HG02981 (cell line): ENCODE measurements around the gene FAM83B.
"Not testable (repeated sequence)": the region's sequence is repeated elsewhere in the genome, so short reads cannot be mapped to it uniquely, and the experiment has no call there.

ENCODE experiments used
- ATAC-seq: cut with Tn5 transposase; IDR thresholded peaks from one replicate; pipeline ENCODE4 v1.9.1; 2021; ENCODE audit warnings: mild to moderate bottlenecking, moderate library complexity; ENCODE audit not compliant: unreplicated experiment

FAM83B gene, protein sequence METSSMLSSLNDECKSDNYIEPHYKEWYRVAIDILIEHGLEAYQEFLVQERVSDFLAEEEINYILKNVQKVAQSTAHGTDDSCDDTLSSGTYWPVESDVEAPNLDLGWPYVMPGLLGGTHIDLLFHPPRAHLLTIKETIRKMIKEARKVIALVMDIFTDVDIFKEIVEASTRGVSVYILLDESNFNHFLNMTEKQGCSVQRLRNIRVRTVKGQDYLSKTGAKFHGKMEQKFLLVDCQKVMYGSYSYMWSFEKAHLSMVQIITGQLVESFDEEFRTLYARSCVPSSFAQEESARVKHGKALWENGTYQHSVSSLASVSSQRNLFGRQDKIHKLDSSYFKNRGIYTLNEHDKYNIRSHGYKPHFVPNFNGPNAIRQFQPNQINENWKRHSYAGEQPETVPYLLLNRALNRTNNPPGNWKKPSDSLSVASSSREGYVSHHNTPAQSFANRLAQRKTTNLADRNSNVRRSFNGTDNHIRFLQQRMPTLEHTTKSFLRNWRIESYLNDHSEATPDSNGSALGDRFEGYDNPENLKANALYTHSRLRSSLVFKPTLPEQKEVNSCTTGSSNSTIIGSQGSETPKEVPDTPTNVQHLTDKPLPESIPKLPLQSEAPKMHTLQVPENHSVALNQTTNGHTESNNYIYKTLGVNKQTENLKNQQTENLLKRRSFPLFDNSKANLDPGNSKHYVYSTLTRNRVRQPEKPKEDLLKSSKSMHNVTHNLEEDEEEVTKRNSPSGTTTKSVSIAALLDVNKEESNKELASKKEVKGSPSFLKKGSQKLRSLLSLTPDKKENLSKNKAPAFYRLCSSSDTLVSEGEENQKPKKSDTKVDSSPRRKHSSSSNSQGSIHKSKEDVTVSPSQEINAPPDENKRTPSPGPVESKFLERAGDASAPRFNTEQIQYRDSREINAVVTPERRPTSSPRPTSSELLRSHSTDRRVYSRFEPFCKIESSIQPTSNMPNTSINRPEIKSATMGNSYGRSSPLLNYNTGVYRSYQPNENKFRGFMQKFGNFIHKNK

DNA sequence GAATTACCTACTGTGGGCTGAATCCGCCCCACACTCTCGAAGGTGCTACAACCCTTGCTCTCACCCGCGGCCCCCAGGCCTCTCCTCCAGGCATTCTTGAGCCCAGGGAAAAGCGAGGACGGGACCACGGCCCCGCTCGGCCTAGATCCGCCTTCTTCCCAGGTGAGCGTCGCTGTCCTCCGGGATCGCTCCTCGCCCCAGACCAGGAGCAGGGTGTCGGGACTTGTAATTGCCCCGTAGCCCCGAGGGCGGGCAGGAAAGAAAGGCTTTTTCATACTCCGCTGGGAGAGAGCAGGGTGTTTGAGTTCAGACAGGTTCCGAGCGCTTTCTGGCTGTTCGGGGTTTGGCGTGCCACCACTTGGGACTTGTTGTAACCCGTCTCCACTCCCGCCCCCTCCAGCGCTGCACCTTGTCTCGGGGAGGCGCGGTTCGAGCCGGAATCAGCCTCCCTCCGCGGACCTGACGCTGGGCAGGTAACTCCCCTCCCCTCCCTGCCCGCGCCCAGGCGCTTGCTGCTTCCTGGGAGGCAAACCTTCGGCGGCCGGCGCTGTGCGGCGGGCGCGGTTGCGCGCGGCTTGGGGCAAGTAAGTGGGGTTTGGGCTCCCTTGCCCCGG, at the start of gene FAM83B:
TSS of gene FAM83B (plus strand) at position 529 of the 614 bp plus-strand sequence. CDS start 23,476 bp downstream, outside the sequence.
- ATAC-seq, result no peak

DNA sequence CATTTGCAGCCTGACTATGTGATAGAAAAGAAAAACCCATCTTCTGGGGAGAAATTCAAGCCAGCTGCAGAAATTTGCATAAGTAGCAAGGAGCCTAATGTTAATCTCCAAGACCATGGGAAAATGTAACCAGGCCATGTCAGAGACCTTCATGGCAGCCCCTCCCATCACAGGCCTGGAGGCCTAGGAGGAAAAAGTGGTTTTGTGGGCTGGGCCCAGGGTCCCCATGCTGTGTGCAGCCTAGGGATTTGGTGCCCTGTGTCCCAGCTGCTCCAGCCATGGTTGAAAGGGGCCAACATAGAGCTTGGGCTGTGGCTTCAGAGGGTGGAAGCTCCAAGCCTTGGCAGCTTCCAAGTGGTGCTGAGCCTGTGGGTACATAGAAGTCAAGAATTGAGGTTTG, 49.7 kb upstream of the FAM83B start:
- not testable (repeated sequence) for ATAC-seq

GRCh38 chr6:54800050-54800600, 46.4 kb upstream of the FAM83B start:
- ATAC-seq, result no peak

DNA sequence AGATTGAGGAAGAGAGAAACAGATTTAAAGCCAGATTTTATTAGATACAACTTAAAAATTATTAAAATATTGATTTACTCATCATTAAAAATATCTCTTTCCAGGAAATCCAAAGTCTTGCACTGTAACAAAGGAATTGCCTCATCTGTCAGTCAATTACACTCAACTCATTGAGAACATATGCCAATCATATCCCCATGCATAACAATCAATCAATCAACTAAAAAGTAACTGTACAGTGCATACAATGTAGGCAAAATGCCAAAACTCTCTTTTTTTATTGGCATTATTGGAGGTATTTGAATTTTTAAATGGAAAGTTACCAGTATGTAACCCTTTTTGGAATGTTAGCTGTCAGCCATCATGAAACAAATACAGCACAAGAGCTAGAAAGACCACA, 45.3 kb upstream of the FAM83B start:
- no peak for ATAC-seq

DNA sequence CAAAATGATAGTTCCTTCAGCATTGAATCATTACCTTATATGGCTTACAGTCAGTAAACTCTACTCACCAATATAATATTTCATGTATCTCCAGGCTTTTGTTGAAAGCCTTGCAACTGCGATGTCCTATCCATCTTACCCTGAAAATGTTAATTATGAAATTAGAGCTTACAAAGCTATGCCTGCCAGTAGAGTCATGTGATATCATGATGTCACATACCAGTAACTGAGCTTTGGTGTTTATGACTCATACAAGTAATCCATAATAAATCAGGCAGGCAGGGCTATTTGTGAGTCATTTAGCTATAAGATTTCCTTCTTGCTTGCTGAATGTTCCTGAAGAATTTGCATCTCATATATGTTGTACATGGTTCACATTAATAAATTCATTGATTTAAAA, 44.9 kb upstream of the FAM83B start:
- ATAC-seq, result no peak

DNA sequence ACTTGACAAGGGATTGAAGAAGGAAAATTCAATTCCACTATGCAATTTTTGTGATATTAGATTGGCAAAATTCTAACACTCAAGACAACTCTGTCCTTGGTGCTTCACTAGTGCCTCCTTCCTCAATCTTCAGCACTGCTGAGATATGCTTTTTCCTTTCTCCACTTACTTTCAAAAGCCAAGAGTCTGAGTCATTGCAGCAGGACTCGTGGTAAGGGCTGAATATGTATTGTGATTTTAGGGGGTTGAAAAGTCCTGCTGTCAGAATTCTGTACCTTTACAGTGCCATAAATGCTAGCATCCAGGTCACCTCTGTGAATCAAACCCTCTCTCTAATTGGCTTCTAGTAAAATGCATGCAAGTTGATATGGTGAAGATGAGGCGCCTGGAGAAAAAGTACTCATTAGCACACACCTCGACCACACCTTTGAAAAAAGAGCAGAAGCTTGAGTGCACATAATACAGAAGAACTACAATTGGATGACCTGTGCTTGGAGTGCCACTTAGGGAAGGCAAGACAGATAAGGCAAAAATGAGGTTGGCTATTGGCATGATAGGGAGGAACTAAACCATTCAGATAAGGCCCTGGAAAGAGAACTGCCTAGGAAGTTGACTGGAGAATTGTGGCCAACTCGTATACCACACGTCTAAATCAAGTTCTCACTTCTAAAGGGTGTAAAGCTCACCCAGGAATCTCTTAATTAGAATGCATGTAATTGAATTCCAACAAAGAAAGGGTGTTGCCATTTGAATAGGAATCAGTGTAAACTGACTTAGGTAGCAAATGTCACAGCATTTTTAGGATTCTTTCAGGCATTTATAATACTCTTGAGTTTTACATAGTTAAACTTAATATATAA, 43.6 kb upstream of the FAM83B start:
- ATAC-seq, result no peak

DNA sequence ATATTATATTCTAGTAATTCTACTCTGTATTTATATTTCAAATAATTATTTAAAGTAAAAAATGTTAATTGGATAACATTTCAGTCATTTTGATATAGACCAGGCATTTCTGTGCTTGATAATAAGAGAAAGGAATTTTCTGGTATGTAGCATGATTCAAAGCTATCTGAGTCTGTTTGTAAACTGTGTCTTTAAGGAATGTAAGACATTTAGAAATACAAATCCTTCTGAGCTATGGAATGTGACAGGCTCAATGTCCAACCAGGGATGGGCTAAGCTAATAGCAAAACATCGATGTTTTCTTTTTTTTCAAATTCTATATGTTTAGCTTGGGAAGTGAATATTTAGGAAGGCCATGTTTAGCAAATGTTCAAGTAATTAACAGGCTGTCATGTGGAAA, 41.5 kb upstream of the FAM83B start:
- ATAC-seq, result no peak

GRCh38 chr6:54810147-54810546, 36.4 kb upstream of the FAM83B start:
- ATAC-seq, result no peak

GRCh38 chr6:54813892-54814291, 32.7 kb upstream of the FAM83B start:
- ATAC-seq, result no peak

GRCh38 chr6:54817236-54817635, 29.3 kb upstream of the FAM83B start:
- ATAC-seq, result no peak

DNA sequence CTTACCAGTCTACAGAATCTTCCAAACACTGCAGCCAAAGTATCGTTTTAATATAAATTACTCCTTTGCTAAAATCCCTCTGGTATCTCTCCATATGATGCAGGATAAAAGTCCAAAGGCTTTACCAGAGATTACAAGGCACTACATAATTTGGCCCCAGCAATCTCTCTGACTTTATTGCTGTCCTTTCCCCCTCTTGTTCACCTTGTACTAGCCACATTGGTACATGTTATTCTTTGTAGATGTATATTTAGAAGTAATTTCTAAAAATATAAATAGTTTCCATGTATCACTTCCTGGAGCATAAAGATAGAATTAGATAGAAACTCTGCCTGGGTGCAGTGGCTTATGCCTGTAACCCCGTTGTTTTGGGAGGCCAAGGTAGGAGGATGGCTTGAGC, 28.7 kb upstream of the FAM83B start:
- no peak for ATAC-seq

- ATAC-seq, result not testable (repeated sequence)
Observed at GRCh38 chr6:54824225-54824624, 22.3 kb upstream of the FAM83B start.

DNA sequence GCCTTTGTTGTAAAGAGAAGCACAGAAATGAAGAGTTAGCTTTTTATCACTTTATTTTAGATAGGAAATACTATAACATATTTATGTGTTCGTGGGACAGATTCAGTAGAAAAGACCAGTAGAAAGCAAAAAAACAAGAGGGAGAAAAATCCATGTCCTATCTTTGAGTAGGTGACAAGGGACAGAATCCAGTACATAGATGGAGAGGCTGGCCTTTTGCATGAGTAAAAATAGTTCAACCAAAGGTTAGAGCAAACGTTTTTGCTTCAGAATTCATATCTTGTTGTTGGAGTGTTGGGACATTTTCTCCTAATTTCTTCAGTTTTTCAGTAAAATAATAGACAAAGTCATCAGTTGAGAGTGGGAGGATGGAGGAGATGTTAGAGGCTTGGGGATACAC, 19.6 kb upstream of the FAM83B start:
- no peak for ATAC-seq

DNA sequence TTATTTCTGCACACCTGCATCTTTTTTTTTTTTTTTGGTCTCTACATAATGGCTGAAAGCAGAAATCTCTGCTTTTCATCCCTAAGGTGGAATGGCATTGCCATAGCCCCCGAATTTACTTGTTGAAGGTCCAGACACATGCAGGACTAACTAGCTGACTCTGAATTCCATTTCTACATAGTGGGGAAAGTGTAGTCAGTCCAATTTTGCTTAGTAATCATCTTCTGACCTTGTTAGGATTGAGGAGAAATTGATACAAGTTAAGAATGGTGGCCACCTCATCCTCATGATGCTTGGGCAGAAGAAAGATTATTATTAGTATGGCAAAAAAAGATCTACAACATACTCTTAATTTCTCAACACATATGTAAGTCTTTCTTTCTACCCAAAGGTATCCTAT, 16.4 kb upstream of the FAM83B start:
- no peak for ATAC-seq

GRCh38 chr6:54835176-54835575, 11.4 kb upstream of the FAM83B start:
- ATAC-seq, result no peak

DNA sequence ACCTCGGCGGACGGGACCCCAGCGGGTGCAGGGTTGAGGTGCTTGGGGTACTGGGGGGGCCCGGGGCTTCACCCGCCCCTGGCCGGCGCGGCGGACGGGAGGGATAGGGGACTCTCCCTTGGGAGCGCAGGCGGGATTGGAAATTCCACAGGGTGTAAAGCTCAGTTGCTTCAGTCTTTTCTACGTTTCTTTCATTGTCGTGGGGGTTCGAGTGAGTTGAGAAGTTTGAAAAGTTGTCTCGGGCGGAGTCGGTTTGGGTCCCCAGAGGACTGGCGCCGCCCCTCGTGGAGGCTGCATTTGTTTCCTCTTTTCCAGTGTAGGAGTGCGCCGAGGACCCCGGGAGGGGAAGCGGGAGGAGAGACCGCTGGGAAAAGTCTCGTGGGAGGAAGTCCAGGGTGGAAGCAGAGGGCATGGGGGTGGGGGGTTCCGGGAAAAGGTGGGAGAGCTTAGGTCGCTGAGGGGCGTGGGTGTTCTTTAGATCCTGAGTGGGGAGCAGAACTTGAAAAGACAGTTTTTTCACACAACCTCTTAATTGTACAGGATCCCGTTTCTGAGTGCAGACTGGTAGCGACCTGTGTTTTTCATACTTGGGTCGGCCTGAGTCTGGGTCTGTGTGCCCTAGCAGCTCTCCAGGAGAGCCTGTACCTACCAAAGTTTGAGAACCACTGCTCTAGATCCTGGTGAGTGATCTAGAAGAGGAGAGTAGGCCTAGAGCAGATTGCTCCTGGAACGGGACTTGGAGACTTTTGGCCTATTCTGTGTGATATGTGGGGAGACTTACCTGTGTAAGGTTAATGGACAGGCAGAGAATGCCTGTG, 495 bp downstream of the FAM83B start:
- no peak for ATAC-seq

- no peak for ATAC-seq
Observed at GRCh38 chr6:54847799-54848597, 1.4 kb downstream of the FAM83B start.

GRCh38 chr6:54850114-54850513, 3.5 kb downstream of the FAM83B start:
- ATAC-seq, result no peak
